CD14-positive monocyte (primary cell): ENCODE data around the gene ZNF586. TPM values are rescaled to one million over a fixed set of nuclear protein-coding genes. Genes with fewer than 3 reads are reported as not detected.

ENCODE experiments used
- DNase-seq, 3 donors: peaks; one replicate each; pipeline ENCODE4 v3.0.0-alpha.2; 2011 to 2022
- H2AFZ ChIP-seq: 2 replicates; pipeline ENCODE4 v1.6.0; 2012; ENCODE audit warnings: mild to moderate bottlenecking, low read depth, low read length, inconsistent platforms; ENCODE audit not compliant: insufficient read depth, poor library complexity, severe bottlenecking
- H3K27ac ChIP-seq, 2 donors: 1 replicate in 1 of 2; 2 replicates in 1 of 2; pipeline ENCODE4 v1.5.1; 2012 to 2013; ENCODE audit warnings: low read length in 2 of 2, control low read depth in 1 of 2, inconsistent platforms in 1 of 2, low read depth in 1 of 2, mild to moderate bottlenecking in 1 of 2
- H3K27me3 ChIP-seq, 2 donors: one replicate each; pipeline versions ENCODE4 v1.6.0 to v1.6.1; 2011 to 2013; ENCODE audit warnings: low read length in 2 of 2; ENCODE audit not compliant: control insufficient read depth in 2 of 2, insufficient read depth in 2 of 2
- H3K36me3 ChIP-seq, 2 donors: replicated peaks in 1 of 2; 1 replicate in 1 of 2; 2 replicates in 1 of 2; pipeline versions ENCODE4 v1.5.1 to v1.6.1; 2012 to 2013; ENCODE audit warnings: low read length in 2 of 2, control low read depth in 1 of 2, inconsistent platforms in 1 of 2, mild to moderate bottlenecking in 1 of 2; ENCODE audit not compliant: insufficient read depth in 2 of 2, control insufficient read depth in 1 of 2
- H3K4me1 ChIP-seq, 2 donors: 1 replicate in 1 of 2; 2 replicates in 1 of 2; pipeline versions ENCODE4 v1.5.1 to v1.6.1; 2012 to 2013; ENCODE audit warnings: low read length in 2 of 2, control low read depth in 1 of 2, inconsistent platforms in 1 of 2, mild to moderate bottlenecking in 1 of 2, moderate library complexity in 1 of 2; ENCODE audit not compliant: insufficient read depth in 2 of 2, control insufficient read depth in 1 of 2
- H3K4me2 ChIP-seq: replicated peaks from 2 replicates; pipeline ENCODE3; 2012; ENCODE audit warnings: low read length, moderate library complexity, mild to moderate bottlenecking; ENCODE audit not compliant: poor library complexity, severe bottlenecking; ENCODE audit errors: extremely low read depth
- H3K4me3 ChIP-seq, 3 experiments: fragments of 200-600 bp in 1 of 3; sonication (generic) in 1 of 3; replicated peaks in 1 of 3; 1 replicate in 2 of 3; 2 replicates in 1 of 3; pipeline ENCODE4 v1.5.1; 2011 to 2013; ENCODE audit warnings: low read length in 3 of 3, mild to moderate bottlenecking in 3 of 3, control low read depth in 2 of 3, low read depth in 2 of 3, inconsistent platforms in 1 of 3, moderate library complexity in 1 of 3
- H3K79me2 ChIP-seq: 2 replicates; pipeline ENCODE4 v1.6.0; 2012; ENCODE audit warnings: mild to moderate bottlenecking, control low read depth, inconsistent platforms, low read length, moderate library complexity; ENCODE audit not compliant: insufficient read depth
- H3K9ac ChIP-seq: 2 replicates; pipeline ENCODE4 v1.6.0; 2017; ENCODE audit warnings: low read length, mild to moderate bottlenecking; ENCODE audit not compliant: insufficient read depth, poor library complexity, severe bottlenecking
- H3K9me3 ChIP-seq, 2 donors: replicated peaks in 1 of 2; 1 replicate in 1 of 2; 2 replicates in 1 of 2; pipeline versions ENCODE4 v1.5.1 to v1.6.1; 2012 to 2013; ENCODE audit warnings: low read length in 2 of 2, control low read depth in 1 of 2; ENCODE audit not compliant: control insufficient read depth in 1 of 2, insufficient read depth in 1 of 2
- H4K20me1 ChIP-seq: 2 replicates; pipeline ENCODE4 v1.6.0; 2012; ENCODE audit warnings: mild to moderate bottlenecking, low read length, control low read depth, moderate library complexity; ENCODE audit not compliant: insufficient read depth
- H3K27ac Mint-ChIP-seq, 7 donors: one replicate each; pipeline ENCODE4 v1.8.0; 2020; ENCODE audit warnings: mild to moderate bottlenecking in 7 of 7, mixed read lengths in 7 of 7, moderate library complexity in 6 of 7, inconsistent platforms in 2 of 7
- H3K27me3 Mint-ChIP-seq, 3 donors: one replicate each; pipeline ENCODE4 v1.8.0; 2021 to 2022; ENCODE audit warnings: low read depth in 3 of 3, mild to moderate bottlenecking in 3 of 3, mixed read lengths in 3 of 3, moderate library complexity in 3 of 3, inconsistent platforms in 1 of 3
- H3K36me3 Mint-ChIP-seq, 2 donors: one replicate each; pipeline ENCODE4 v1.8.0; 2020; ENCODE audit warnings: mixed read lengths in 2 of 2, inconsistent platforms in 1 of 2, mild to moderate bottlenecking in 1 of 2
- H3K4me1 Mint-ChIP-seq: one replicate; pipeline ENCODE4 v1.8.0; 2020; ENCODE audit warnings: mild to moderate bottlenecking, mixed read lengths
- H3K4me3 Mint-ChIP-seq, 2 donors: one replicate each; pipeline ENCODE4 v1.8.0; 2020; ENCODE audit warnings: mild to moderate bottlenecking in 2 of 2, mixed read lengths in 2 of 2, moderate library complexity in 1 of 2
- H3K9me3 Mint-ChIP-seq, 7 donors: one replicate each; pipeline ENCODE4 v1.8.0; 2020 to 2022; ENCODE audit warnings: mixed read lengths in 7 of 7, mild to moderate bottlenecking in 6 of 7, moderate library complexity in 6 of 7, inconsistent platforms in 2 of 7
- CTCF ChIP-seq: fragments of 200-600 bp; IDR thresholded peaks from one replicate; pipeline ENCODE4 v1.8.0; 2022; ENCODE audit warnings: antibody characterized with exemption, mild to moderate bottlenecking
- WGBS: methylation state at CpG from one replicate; pipeline ENCODE4 v1.1.5; 2013; ENCODE audit warnings: missing lambda C conversion rate; ENCODE audit not compliant: insufficient coverage; 5-methylcytosine and 5-hydroxymethylcytosine counted together
- intact Hi-C, 2 donors: fragments of 100-400 bp; cut with micrococcal nuclease; formaldehyde crosslinking; loops; one replicate each; pipeline versions ENCODE4 v1.15.0 to v1.15.1; 2023
- polyA plus RNA-seq, 3 donors: library from polyadenylated mRNA; depleted of rRNA in 1 of 3; unstranded in 2 of 3; stranded (reverse) in 1 of 3; fragments of 300-500 nt in 2 of 3; fragments of >200 nt in 1 of 3; fragmentation: Illumina TruSeq in 2 of 3; gene quantifications; 1 replicate in 2 of 3; 2 replicates in 1 of 3; pipeline ENCODE4 v1.2.3, GENCODE V29; 2012 to 2021

The ZNF586 gene
- polyA plus RNA-seq, 3 donors: 7.7 to 10.5 (median 10.2) TPM

GRCh38 chr19:57815247-57816075 is 46.0 kb downstream of the ZNF586 start:
- Histone ChIP-seq H3K4me2 (peak overlapping the region; percentile 99), H4K20me1 (no peaks in the 10 kb centered on the region), H3K9me3 (no peaks in the 10 kb centered on the region), H3K9ac (peak overlapping the region; percentile 89), H3K27me3 (no peaks in the 10 kb centered on the region), H3K4me1 (peaks cover 39 to 50% of the 10 kb centered on the region in 2 donors), H2AFZ (peak overlapping the region; percentile 100), H3K27ac (peak overlapping the region in 1 of 2 donors; percentile 91), H3K36me3 (peaks cover 0 to 14% of the 10 kb centered on the region in 2 donors), H3K4me3 (peak overlapping the region; percentile 81 to 99 (median 99)), H3K79me2 (peaks cover 21% of the 10 kb centered on the region)
- DNase-seq: no peak
- Mint-ChIP-seq H3K27ac (peak overlapping the region; percentile 36 to 93 (median 89)), H3K36me3 (peaks cover 6 to 20% of the 10 kb centered on the region in 2 donors), H3K4me1 (peaks cover 42% of the 10 kb centered on the region), H3K9me3 (no peaks in the 10 kb centered on the region), H3K27me3 (peaks cover 0 to 4% (median 0%) of the 10 kb centered on the region in 3 donors), H3K4me3 (peak overlapping the region; percentile 93 to 96)
- intact Hi-C loops: loop anchor here in 1 of 2 donors (2.0 to 5.0 kb wide), 3 partner anchors 33 to 68 kb away; partner anchors contain the start of genes ZNF586, ZNF587 and ZNF776
- TF ChIP-seq CTCF: no peak
- 94% methylated on average over 14 of the region's 17 CpGs for WGBS

GRCh38 chr19:57816652-57817051 is 47.2 kb downstream of the ZNF586 start:
- 95% methylated on average over 7 of the region's 7 CpGs for WGBS
- Mint-ChIP-seq H3K9me3 (no peaks in the 10 kb centered on the region), H3K36me3 (peaks cover 0 to 16% of the 10 kb centered on the region in 2 donors), H3K4me3 (no peak overlapping the region), H3K4me1 (peaks cover 50% of the 10 kb centered on the region), H3K27me3 (peaks cover 0 to 4% (median 0%) of the 10 kb centered on the region in 3 donors), H3K27ac (no peak overlapping the region)
- peaks cover 32% of the 10 kb centered on the region for H3K79me2 ChIP-seq
- H2AFZ ChIP-seq: no peak overlapping the region
- H3K4me3 ChIP-seq: no peak overlapping the region
- H3K9ac ChIP-seq: no peak overlapping the region
- H3K4me1 ChIP-seq: peaks cover 40 to 56% of the 10 kb centered on the region in 2 donors
- no peaks in the 10 kb centered on the region for H4K20me1 ChIP-seq
- no peaks in the 10 kb centered on the region for H3K27me3 ChIP-seq
- intact Hi-C loops: loop anchor here in 1 of 2 donors (5.0 kb wide), 1 partner anchor 69 kb away; the partner anchor contains the start of gene ZNF776
- TF ChIP-seq CTCF: no peak
- DNase-seq: peak in 1 of 3 donors; percentile 16
- no peaks in the 10 kb centered on the region for H3K9me3 ChIP-seq
- peaks cover 0 to 11% of the 10 kb centered on the region in 2 donors for H3K36me3 ChIP-seq
- no peak overlapping the region for H3K4me2 ChIP-seq
- H3K27ac ChIP-seq: no peak overlapping the region
